Measurements from ENCODE around the gene NREP. TPM values are rescaled to one million over a fixed set of nuclear protein-coding genes. Genes with fewer than 3 reads are reported as not detected.

NREP gene
- total and polyA plus RNA-seq, 2 experiments from 2014 or later = 260 to 300 TPM

- TF ChIP-seq, protein P1, sequence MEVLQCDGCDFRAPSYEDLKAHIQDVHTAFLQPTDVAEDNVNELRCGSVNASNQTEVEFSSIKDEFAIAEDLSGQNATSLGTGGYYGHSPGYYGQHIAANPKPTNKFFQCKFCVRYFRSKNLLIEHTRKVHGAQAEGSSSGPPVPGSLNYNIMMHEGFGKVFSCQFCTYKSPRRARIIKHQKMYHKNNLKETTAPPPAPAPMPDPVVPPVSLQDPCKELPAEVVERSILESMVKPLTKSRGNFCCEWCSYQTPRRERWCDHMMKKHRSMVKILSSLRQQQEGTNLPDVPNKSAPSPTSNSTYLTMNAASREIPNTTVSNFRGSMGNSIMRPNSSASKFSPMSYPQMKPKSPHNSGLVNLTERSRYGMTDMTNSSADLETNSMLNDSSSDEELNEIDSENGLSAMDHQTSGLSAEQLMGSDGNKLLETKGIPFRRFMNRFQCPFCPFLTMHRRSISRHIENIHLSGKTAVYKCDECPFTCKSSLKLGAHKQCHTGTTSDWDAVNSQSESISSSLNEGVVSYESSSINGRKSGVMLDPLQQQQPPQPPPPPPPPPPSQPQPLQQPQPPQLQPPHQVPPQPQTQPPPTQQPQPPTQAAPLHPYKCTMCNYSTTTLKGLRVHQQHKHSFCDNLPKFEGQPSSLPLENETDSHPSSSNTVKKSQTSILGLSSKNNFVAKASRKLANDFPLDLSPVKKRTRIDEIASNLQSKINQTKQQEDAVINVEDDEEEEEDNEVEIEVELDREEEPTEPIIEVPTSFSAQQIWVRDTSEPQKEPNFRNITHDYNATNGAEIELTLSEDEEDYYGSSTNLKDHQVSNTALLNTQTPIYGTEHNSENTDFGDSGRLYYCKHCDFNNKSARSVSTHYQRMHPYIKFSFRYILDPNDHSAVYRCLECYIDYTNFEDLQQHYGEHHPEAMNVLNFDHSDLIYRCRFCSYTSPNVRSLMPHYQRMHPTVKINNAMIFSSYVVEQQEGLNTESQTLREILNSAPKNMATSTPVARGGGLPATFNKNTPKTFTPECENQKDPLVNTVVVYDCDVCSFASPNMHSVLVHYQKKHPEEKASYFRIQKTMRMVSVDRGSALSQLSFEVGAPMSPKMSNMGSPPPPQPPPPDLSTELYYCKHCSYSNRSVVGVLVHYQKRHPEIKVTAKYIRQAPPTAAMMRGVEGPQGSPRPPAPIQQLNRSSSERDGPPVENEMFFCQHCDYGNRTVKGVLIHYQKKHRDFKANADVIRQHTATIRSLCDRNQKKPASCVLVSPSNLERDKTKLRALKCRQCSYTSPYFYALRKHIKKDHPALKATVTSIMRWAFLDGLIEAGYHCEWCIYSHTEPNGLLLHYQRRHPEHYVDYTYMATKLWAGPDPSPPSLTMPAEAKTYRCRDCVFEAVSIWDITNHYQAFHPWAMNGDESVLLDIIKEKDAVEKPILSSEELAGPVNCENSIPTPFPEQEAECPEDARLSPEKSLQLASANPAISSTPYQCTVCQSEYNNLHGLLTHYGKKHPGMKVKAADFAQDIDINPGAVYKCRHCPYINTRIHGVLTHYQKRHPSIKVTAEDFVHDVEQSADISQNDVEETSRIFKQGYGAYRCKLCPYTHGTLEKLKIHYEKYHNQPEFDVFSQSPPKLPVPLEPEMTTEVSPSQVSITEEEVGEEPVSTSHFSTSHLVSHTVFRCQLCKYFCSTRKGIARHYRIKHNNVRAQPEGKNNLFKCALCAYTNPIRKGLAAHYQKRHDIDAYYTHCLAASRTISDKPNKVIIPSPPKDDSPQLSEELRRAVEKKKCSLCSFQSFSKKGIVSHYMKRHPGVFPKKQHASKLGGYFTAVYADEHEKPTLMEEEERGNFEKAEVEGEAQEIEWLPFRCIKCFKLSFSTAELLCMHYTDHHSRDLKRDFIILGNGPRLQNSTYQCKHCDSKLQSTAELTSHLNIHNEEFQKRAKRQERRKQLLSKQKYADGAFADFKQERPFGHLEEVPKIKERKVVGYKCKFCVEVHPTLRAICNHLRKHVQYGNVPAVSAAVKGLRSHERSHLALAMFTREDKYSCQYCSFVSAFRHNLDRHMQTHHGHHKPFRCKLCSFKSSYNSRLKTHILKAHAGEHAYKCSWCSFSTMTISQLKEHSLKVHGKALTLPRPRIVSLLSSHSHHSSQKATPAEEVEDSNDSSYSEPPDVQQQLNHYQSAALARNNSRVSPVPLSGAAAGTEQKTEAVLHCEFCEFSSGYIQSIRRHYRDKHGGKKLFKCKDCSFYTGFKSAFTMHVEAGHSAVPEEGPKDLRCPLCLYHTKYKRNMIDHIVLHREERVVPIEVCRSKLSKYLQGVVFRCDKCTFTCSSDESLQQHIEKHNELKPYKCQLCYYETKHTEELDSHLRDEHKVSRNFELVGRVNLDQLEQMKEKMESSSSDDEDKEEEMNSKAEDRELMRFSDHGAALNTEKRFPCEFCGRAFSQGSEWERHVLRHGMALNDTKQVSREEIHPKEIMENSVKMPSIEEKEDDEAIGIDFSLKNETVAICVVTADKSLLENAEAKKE (CRISPR knock-in tag; IDR thresholded peaks at IDR 0.05) = no peak
- TF ChIP-seq ZNF114 (CRISPR knock-in tag; IDR thresholded peaks at IDR 0.05) (no peak), EZH2 (IDR thresholded peaks at IDR 0.05; ENCODE audit: low read depth, unreplicated experiment) (no peak), JUNB (IDR thresholded peaks at IDR 0.05; ENCODE audit: unreplicated experiment) (no peak), NANOG (IDR thresholded peaks at IDR 0.05; ENCODE audit: borderline replicate concordance) (no peak), POLR2AphosphoS5 (IDR thresholded peaks at IDR 0.05; ENCODE audit: low read depth) (no peak)
- TF ChIP-seq, protein P2, sequence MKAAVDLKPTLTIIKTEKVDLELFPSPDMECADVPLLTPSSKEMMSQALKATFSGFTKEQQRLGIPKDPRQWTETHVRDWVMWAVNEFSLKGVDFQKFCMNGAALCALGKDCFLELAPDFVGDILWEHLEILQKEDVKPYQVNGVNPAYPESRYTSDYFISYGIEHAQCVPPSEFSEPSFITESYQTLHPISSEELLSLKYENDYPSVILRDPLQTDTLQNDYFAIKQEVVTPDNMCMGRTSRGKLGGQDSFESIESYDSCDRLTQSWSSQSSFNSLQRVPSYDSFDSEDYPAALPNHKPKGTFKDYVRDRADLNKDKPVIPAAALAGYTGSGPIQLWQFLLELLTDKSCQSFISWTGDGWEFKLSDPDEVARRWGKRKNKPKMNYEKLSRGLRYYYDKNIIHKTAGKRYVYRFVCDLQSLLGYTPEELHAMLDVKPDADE (IDR thresholded peaks at IDR 0.05) = no peak
Observed at GRCh38 chr5:111779260-111779921, 22.4 kb upstream of the NREP start (continued).

All from GM23338 (cell line).